ENCODE data around the gene PARP6. TPM values are rescaled to one million over a fixed set of nuclear protein-coding genes. Genes with fewer than 3 reads are reported as not detected.

The PARP6 gene
- polyA plus RNA-seq, 1 of the 3 experiments (the other 2 are of a cell fraction): 57.7 TPM

GRCh38 chr15:72227720-72228119, 44.6 kb downstream of the PARP6 start (continued):
- no peak for TF ChIP-seq ZBTB33 (IDR thresholded peaks at IDR 0.05; ENCODE audit: borderline replicate concordance, low read depth)

- Histone ChIP-seq H3K4me1 (ENCODE audit: control insufficient read depth in 1 of 2, insufficient read depth in 2 of 2, low read depth in 1 of 2, low read length in 1 of 2) (peaks cover 39 to 58% of the 10 kb centered on the region in 2 experiments), H3K27ac (ENCODE audit: low read depth in 2 of 2, low read length in 1 of 2) (peak overlapping the region; percentile 80 to 89), H3K9ac (peak overlapping the region; percentile 96), H3F3A (replicated peaks; ENCODE audit: insufficient read depth) (peaks cover 69% of the 10 kb centered on the region), H3K4me3 (ENCODE audit: low read depth in 2 of 2, low read length in 1 of 2) (peak overlapping the region; percentile 88 to 90), H2AFZ (ENCODE audit: low read depth) (no peak overlapping the region), H3K9me2 (no peaks in the 10 kb centered on the region), H3K79me2 (ENCODE audit: insufficient read depth) (peaks cover 92% of the 10 kb centered on the region), H3K4me2 (peak overlapping the region; percentile 93), H3K36me3 (replicated peaks in 1 of 2; ENCODE audit: control insufficient read depth in 1 of 2, insufficient read depth in 2 of 2, low read length in 1 of 2) (peaks cover 22 to 30% of the 10 kb centered on the region in 2 experiments), H3K9me3 (no peaks in the 10 kb centered on the region), H3K27me3 (ENCODE audit: insufficient read depth) (no peaks in the 10 kb centered on the region), H4K20me1 (ENCODE audit: insufficient read depth) (peaks cover 74% of the 10 kb centered on the region)
- TF ChIP-seq RFX5 (IDR thresholded peaks at IDR 0.05; ENCODE audit: low read length): no peak
- TF ChIP-seq TAF1 (IDR thresholded peaks at IDR 0.05; ENCODE audit: borderline replicate concordance, low read depth, low read length): peak; percentile 45; the same call in 1 of the 2 replicates
- no peak for TF ChIP-seq NRF1 (IDR thresholded peaks at IDR 0.05; ENCODE audit: low read depth, low read length)
- TF ChIP-seq, protein P1, sequence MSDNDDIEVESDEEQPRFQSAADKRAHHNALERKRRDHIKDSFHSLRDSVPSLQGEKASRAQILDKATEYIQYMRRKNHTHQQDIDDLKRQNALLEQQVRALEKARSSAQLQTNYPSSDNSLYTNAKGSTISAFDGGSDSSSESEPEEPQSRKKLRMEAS (IDR thresholded peaks at IDR 0.05; ENCODE audit: low read depth): peak; percentile 30; the same call in 1 of the 2 replicates
- no peak for TF ChIP-seq ELF1 (IDR thresholded peaks at IDR 0.05)
- TF ChIP-seq USF2 (IDR thresholded peaks at IDR 0.05; ENCODE audit: borderline replicate concordance, low read depth, low read length): no peak
- no peak for TF ChIP-seq EZH2phosphoT487 (IDR thresholded peaks at IDR 0.05; ENCODE audit: borderline replicate concordance, low read depth)
- TF ChIP-seq NFIC (IDR thresholded peaks at IDR 0.05; ENCODE audit: borderline replicate concordance): peak; percentile 45; the same call in 1 of the 2 replicates
- TF ChIP-seq JUND (IDR thresholded peaks at IDR 0.05): peak; percentile 71
- peak; percentile 92 for TF ChIP-seq FOSL2 (IDR thresholded peaks at IDR 0.05; ENCODE audit: borderline replicate concordance, low read depth)
- no peak for TF ChIP-seq POLR2AphosphoS5 (IDR thresholded peaks at IDR 0.05; ENCODE audit: low read depth, low read length)
- TF ChIP-seq TCF12 (IDR thresholded peaks at IDR 0.05): peak; percentile 64
- peak in 1 of 2 experiments; percentile 34; a peak in 1 of 4 replicates for TF ChIP-seq EP300 (IDR thresholded peaks at IDR 0.05; ENCODE audit: borderline replicate concordance in 1 of 2, low read depth in 1 of 2, low read length in 1 of 2)
- TF ChIP-seq, protein P2, sequence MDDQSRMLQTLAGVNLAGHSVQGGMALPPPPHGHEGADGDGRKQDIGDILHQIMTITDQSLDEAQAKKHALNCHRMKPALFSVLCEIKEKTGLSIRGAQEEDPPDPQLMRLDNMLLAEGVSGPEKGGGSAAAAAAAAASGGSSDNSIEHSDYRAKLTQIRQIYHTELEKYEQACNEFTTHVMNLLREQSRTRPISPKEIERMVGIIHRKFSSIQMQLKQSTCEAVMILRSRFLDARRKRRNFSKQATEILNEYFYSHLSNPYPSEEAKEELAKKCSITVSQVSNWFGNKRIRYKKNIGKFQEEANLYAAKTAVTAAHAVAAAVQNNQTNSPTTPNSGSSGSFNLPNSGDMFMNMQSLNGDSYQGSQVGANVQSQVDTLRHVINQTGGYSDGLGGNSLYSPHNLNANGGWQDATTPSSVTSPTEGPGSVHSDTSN (IDR thresholded peaks at IDR 0.05): peak; percentile 49; the same call in 1 of the 2 replicates
- no peak for TF ChIP-seq RXRA (IDR thresholded peaks at IDR 0.05; ENCODE audit: borderline replicate concordance, low read depth)
- TF ChIP-seq MEF2A (IDR thresholded peaks at IDR 0.05; ENCODE audit: borderline replicate concordance, low read depth): no peak
- ChIA-PET CTCF (interaction anchor here (1.0 to 3.2 kb wide), 14 partner anchors 8 to 51 kb away, joined by 3 to 35 read pairs (median 5); partner anchors contain the start of gene GRAMD2A), POLR2A (interaction anchor here (0.6 to 2.3 kb wide), 5 partner anchors 10 to 1604 kb away, joined by 3 to 10 read pairs (median 8); no protein-coding TSS in a partner anchor)
- 16% methylated on average over 8 of the region's 8 CpGs for WGBS (ENCODE audit: low lambda C conversion rate)
- no peak for DNase-seq
These were observed 45.2 kb downstream of the PARP6 start for GRCh38 chr15:72227192-72227586.

All from SK-N-SH (cell line).